Glutamatergic neuron (in vitro differentiated cells): Measurements from ENCODE around the gene BAHD1. TPM values are rescaled to one million over a fixed set of nuclear protein-coding genes. Genes with fewer than 3 reads are reported as not detected.
A peak's percentile ranks its signal among the peaks of the same experiment; 100 is the strongest.

ENCODE experiments used
- DNase-seq: peaks from one replicate; pipeline ENCODE4 v3.0.0; 2022
- H3K27ac Mint-ChIP-seq: one replicate; pipeline ENCODE4 v1.8.0; 2020; ENCODE audit warnings: mild to moderate bottlenecking, mixed read lengths, inconsistent platforms; ENCODE audit not compliant: unreplicated experiment
- H3K27me3 Mint-ChIP-seq: one replicate; pipeline ENCODE4 v1.8.0; 2020; ENCODE audit warnings: mild to moderate bottlenecking, moderate library complexity, mixed read lengths, inconsistent platforms; ENCODE audit not compliant: unreplicated experiment
- H3K36me3 Mint-ChIP-seq: one replicate; pipeline ENCODE4 v1.8.0; 2020; ENCODE audit warnings: mild to moderate bottlenecking, mixed read lengths, inconsistent platforms; ENCODE audit not compliant: unreplicated experiment
- H3K4me1 Mint-ChIP-seq: one replicate; pipeline ENCODE4 v1.8.0; 2020; ENCODE audit warnings: mild to moderate bottlenecking, low read depth, mixed read lengths, inconsistent platforms; ENCODE audit not compliant: unreplicated experiment
- H3K4me3 Mint-ChIP-seq: one replicate; pipeline ENCODE4 v1.8.0; 2020; ENCODE audit warnings: mild to moderate bottlenecking, mixed read lengths, inconsistent platforms; ENCODE audit not compliant: unreplicated experiment
- H3K9me3 Mint-ChIP-seq: one replicate; pipeline ENCODE4 v1.8.0; 2020; ENCODE audit warnings: mild to moderate bottlenecking, moderate library complexity, mixed read lengths, inconsistent platforms; ENCODE audit not compliant: unreplicated experiment
- total RNA-seq: library from RNA; stranded (reverse); fragmentation: NEBNext Ultra II Directional; extraction: Animal tissue kit (Norgen Biotek cat#: 25700); gene quantifications from one replicate; pipeline ENCODE4 v1.2.1, GENCODE V29; 2021; ENCODE audit not compliant: unreplicated experiment
- TF ChIP-seq, protein P1 (sequence below): fragments of 200-600 bp; sonication (generic); IDR thresholded peaks from one replicate; pipeline ENCODE4 v1.5.0; 2021; ENCODE audit not compliant: partially characterized antibody, unreplicated experiment

Gene BAHD1
- total RNA-seq, 1 donor from 2014 or later = 29.9 TPM

DNA sequence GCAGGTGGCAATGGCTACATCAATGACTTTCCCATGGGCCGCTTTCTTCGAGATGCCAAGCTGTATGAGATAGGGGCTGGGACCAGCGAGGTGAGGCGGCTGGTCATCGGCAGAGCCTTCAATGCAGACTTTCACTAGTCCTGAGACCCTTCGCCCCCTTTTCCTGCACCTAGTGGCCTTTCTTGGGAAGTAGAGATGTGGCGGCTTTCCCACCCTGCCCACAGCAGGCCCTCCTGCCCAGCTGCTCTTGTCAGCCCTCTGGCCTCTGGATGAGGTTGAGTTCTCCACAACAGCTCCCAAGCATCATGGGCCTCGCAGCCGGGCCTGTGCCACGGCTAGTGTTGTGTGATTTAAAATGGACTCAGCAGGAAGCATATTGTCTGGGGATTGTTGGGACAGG, 22.6 kb upstream of the BAHD1 start:
- Mint-ChIP-seq H3K4me3 (no peak overlapping the region), H3K9me3 (no peaks in the 10 kb centered on the region), H3K27ac (no peak overlapping the region), H3K4me1 (peaks cover 4% of the 10 kb centered on the region), H3K36me3 (no peaks in the 10 kb centered on the region), H3K27me3 (no peaks in the 10 kb centered on the region)
- TF ChIP-seq, protein P1, sequence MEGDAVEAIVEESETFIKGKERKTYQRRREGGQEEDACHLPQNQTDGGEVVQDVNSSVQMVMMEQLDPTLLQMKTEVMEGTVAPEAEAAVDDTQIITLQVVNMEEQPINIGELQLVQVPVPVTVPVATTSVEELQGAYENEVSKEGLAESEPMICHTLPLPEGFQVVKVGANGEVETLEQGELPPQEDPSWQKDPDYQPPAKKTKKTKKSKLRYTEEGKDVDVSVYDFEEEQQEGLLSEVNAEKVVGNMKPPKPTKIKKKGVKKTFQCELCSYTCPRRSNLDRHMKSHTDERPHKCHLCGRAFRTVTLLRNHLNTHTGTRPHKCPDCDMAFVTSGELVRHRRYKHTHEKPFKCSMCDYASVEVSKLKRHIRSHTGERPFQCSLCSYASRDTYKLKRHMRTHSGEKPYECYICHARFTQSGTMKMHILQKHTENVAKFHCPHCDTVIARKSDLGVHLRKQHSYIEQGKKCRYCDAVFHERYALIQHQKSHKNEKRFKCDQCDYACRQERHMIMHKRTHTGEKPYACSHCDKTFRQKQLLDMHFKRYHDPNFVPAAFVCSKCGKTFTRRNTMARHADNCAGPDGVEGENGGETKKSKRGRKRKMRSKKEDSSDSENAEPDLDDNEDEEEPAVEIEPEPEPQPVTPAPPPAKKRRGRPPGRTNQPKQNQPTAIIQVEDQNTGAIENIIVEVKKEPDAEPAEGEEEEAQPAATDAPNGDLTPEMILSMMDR = no peak
- DNase-seq = no peak

DNA sequence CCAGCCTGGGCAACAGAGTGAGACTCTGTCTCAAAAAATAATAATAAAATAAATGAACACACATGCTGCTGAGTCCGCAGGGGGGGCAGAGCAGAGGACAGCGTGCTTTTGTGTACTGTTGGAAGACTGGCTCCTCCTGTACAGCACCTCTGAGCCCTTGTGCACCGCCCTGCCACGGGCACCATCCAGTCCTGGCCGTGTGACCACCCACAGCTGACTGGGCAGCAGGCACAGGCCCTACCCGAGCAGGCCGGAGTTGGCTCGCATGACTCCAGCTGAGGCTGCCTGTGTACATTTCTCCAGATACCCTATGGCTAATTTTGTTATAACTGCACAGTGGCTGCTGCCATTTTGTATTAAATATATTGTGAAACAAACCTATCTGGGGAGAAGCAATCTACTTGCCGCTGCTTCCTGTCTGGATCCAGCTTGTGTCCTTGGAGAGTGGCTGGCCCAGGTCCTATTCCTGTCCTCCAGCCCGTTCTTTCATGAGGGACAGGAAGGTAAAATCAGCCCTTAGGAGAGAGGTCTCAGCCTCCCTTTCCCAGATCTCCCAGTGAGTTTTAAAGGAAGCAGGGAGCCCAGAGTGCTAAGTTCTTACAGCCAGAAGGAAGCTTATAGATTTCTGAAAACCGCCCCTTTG, 20.6 kb upstream of the BAHD1 start:
- no peak overlapping the region for H3K27ac Mint-ChIP-seq
- DNase-seq = no peak
- H3K36me3 Mint-ChIP-seq = no peaks in the 10 kb centered on the region
- no peak overlapping the region for H3K4me3 Mint-ChIP-seq
- TF ChIP-seq, protein P1 = no peak
- H3K9me3 Mint-ChIP-seq = no peaks in the 10 kb centered on the region
- H3K27me3 Mint-ChIP-seq = no peaks in the 10 kb centered on the region
- peaks cover 4% of the 10 kb centered on the region for H3K4me1 Mint-ChIP-seq

DNA sequence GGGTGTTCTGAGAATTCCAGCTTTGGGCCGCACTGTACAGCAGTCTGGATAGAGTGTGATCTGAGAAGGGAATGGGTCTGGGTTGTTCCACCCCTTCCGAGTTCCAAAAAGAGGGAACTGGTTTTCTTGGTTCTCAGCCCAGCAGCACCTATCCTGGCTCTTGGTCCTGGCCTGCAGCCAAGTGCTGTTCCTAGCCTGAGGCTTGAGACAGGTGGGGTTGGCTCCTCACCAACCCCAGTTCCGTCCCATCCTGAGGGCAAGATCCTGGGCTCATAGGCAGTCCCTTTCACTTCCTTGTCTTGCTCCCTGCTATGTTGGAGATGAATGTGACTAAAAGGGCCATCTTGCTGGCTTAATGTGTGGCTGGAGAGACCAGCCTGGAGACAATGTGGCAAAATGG, 20.0 kb upstream of the BAHD1 start:
- H3K9me3 Mint-ChIP-seq = no peaks in the 10 kb centered on the region
- H3K27me3 Mint-ChIP-seq = no peaks in the 10 kb centered on the region
- no peak for DNase-seq
- TF ChIP-seq, protein P1 = no peak
- H3K27ac Mint-ChIP-seq = no peak overlapping the region
- peaks cover 4% of the 10 kb centered on the region for H3K4me1 Mint-ChIP-seq
- no peaks in the 10 kb centered on the region for H3K36me3 Mint-ChIP-seq
- no peak overlapping the region for H3K4me3 Mint-ChIP-seq

DNA sequence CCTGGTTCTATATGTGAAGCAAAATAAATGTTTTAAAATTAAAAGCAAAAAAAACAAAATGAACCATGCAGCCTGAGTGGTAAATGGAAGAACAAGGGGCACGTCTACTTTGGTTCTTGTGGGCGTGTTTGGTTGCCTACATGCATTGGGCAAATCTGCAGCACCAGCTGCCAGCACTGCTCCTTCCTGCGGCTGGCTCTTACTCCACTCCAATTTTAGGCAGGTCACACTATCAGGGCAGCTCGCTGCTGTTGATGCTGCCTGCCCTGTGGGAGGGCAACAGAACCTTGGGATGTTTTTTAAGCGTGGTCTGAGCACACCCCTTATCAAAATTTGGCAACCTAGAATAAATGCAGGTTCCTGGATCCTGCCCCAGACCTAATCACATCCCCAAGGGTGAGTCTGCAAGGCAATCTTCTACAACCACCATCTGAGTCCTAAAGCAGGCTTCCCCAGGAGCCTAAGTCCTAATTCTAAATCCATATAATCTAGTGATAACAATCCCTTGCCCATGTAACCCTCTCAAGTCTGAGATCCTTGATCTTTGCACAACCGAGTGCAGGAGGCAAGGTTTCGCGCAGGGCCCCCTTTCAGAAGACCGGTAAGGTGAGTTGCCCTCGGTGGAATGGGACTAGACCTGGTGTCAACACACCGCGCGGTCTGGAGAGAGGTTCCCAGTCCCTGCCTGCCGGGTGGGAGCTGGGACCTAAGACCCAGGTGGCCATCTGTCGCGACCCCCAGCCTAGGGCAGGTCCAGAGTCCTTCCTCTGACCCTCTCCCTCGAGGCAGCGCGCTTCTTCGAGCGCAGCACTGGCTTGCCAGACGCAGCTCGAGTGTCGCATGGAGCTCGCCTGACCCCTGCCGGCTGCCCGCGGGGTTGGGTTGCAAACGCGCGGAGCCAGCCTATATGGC, 19.3 kb upstream of the BAHD1 start:
- DNase-seq = peak; percentile 93
- no peaks in the 10 kb centered on the region for H3K36me3 Mint-ChIP-seq
- peak overlapping the region; percentile 11 for H3K4me3 Mint-ChIP-seq
- H3K9me3 Mint-ChIP-seq = peaks cover under 1% of the 10 kb centered on the region
- no peak overlapping the region for H3K27ac Mint-ChIP-seq
- H3K4me1 Mint-ChIP-seq = peaks cover 4% of the 10 kb centered on the region
- H3K27me3 Mint-ChIP-seq = no peaks in the 10 kb centered on the region
- TF ChIP-seq, protein P1 = peak; percentile 84
